MCF 10A (cell line): ENCODE data around the gene ACKR4. TPM values are rescaled to one million over a fixed set of nuclear protein-coding genes. Genes with fewer than 3 reads are reported as not detected.

ENCODE experiments used
- BruUV-seq: library from RNA; stranded (reverse); fragments of 400-500 nt; replicated peaks from 2 replicates; lab custom pipeline; 2021; lab: Mats Ljungman, UMichigan
- CTCF ChIA-PET: fragments of 300-600 bp; sonication (Branson Sonifier 250); formaldehyde crosslinking; extraction: SDS; loops from one replicate; lab custom pipeline; 2021; ENCODE audit warnings: antibody characterized with exemption, inconsistent platforms; lab: Yijun Ruan, JAX
- POLR2A ChIA-PET: fragments of 300-600, 350-650 bp; sonication (Branson Sonifier 250); formaldehyde crosslinking; extraction: SDS; loops from one replicate; lab custom pipeline; 2020; ENCODE audit warnings: antibody characterized with exemption, inconsistent platforms; lab: Yijun Ruan, JAX
- DNase-seq: peaks from one replicate; pipeline ENCODE4 v3.0.0-alpha.2; 2018; ENCODE audit not compliant: unreplicated experiment
- H3K27ac Mint-ChIP-seq: one replicate; pipeline ENCODE4 v1.8.0; 2022; ENCODE audit warnings: mild to moderate bottlenecking, low read depth, mixed read lengths; ENCODE audit not compliant: unreplicated experiment
- H3K27me3 Mint-ChIP-seq: one replicate; pipeline ENCODE4 v1.8.0; 2022; ENCODE audit warnings: mixed read lengths; ENCODE audit not compliant: insufficient read depth, unreplicated experiment
- H3K36me3 Mint-ChIP-seq: one replicate; pipeline ENCODE4 v1.8.0; 2022; ENCODE audit warnings: mild to moderate bottlenecking, moderate library complexity, mixed read lengths; ENCODE audit not compliant: insufficient read depth, unreplicated experiment
- H3K4me1 Mint-ChIP-seq: one replicate; pipeline ENCODE4 v1.8.0; 2022; ENCODE audit warnings: mixed read lengths; ENCODE audit not compliant: insufficient read depth, unreplicated experiment
- H3K4me3 Mint-ChIP-seq: one replicate; pipeline ENCODE4 v1.8.0; 2022; ENCODE audit warnings: mild to moderate bottlenecking, moderate library complexity, mixed read lengths; ENCODE audit not compliant: unreplicated experiment
- H3K9me3 Mint-ChIP-seq: one replicate; pipeline ENCODE4 v1.8.0; 2022; ENCODE audit warnings: mixed read lengths; ENCODE audit not compliant: unreplicated experiment
- CTCF ChIP-seq: fragments of 200-600 bp; IDR thresholded peaks from one replicate; pipeline ENCODE4 v1.8.0; 2022; ENCODE audit warnings: antibody characterized with exemption, mild to moderate bottlenecking; ENCODE audit not compliant: unreplicated experiment
- intact Hi-C: fragments of 100-400 bp; cut with micrococcal nuclease; formaldehyde crosslinking; loops from 2 replicates; pipeline ENCODE4 v1.14.1; 2022
- total RNA-seq: library from RNA; stranded (reverse); gene quantifications from 2 replicates; pipeline ENCODE4 v1.2.3, GENCODE V29; 2022

Gene ACKR4
- total RNA-seq, 1 experiment from 2014 or later: not detected

GRCh38 chr3:132642539-132642847, 45.4 kb downstream of the ACKR4 start:
- CTCF ChIA-PET: interaction anchor here (0.8 to 6.8 kb wide), 25 partner anchors 11 to 290 kb away, joined by 3 to 284 read pairs (median 6); partner anchors contain the start of genes ACAD11 and UBA5
- Mint-ChIP-seq H3K27me3 (no peaks in the 10 kb centered on the region), H3K4me3 (no peak overlapping the region), H3K9me3 (no peaks in the 10 kb centered on the region), H3K27ac (no peak overlapping the region), H3K4me1 (peaks cover 6% of the 10 kb centered on the region), H3K36me3 (peaks cover 14% of the 10 kb centered on the region)
- intact Hi-C loops: loop anchor here (1.0 to 5.0 kb wide), 3 partner anchors 106 to 290 kb away; partner anchors contain the start of gene DNAJC13
- no peak for TF ChIP-seq CTCF
- POLR2A ChIA-PET: interaction anchor here (0.8 to 2.3 kb wide), 4 partner anchors 17 to 108 kb away, joined by 3 to 9 read pairs (median 4); partner anchors contain the start of gene ACAD11
- DNase-seq: no peak
- no TSS peak for BruUV-seq

- H3K4me1 Mint-ChIP-seq: peaks cover 6% of the 10 kb centered on the region
- H3K27ac Mint-ChIP-seq: no peak overlapping the region
- no peaks in the 10 kb centered on the region for H3K9me3 Mint-ChIP-seq
- no peak overlapping the region for H3K4me3 Mint-ChIP-seq
- no peak for DNase-seq
- ChIA-PET POLR2A (interaction anchor here (0.7 to 2.3 kb wide), 3 partner anchors 74 to 107 kb away, joined by 4 to 9 read pairs (median 4); no protein-coding TSS in a partner anchor), CTCF (interaction anchor here (0.6 to 6.8 kb wide), 24 partner anchors 10 to 296 kb away, joined by 3 to 284 read pairs (median 6); partner anchors contain the start of genes ACAD11 and UBA5)
- no peak for TF ChIP-seq CTCF
- intact Hi-C loops: loop anchor here (2.0 to 5.0 kb wide), 2 partner anchors 226 to 291 kb away; partner anchors contain the start of gene DNAJC13
- no TSS peak for BruUV-seq
- H3K27me3 Mint-ChIP-seq: no peaks in the 10 kb centered on the region
- peaks cover 14% of the 10 kb centered on the region for H3K36me3 Mint-ChIP-seq
Observed at GRCh38 chr3:132643366-132643765, 46.3 kb downstream of the ACKR4 start.

- no peaks in the 10 kb centered on the region for H3K9me3 Mint-ChIP-seq
- DNase-seq: no peak
- intact Hi-C loops: no loop called here
- peaks cover 6% of the 10 kb centered on the region for H3K36me3 Mint-ChIP-seq
- ChIA-PET POLR2A (interaction anchor here (0.8 to 1.0 kb wide), 3 partner anchors 9 to 16 kb away, joined by 3 to 6 read pairs (median 3); partner anchors contain the start of gene UBA5), CTCF (interaction anchor here (0.8 to 4.6 kb wide), 2 partner anchors 109 to 296 kb away, joined by 5 to 60 read pairs; no protein-coding TSS in a partner anchor)
- TF ChIP-seq CTCF: no peak
- no peak overlapping the region for H3K27ac Mint-ChIP-seq
- no peaks in the 10 kb centered on the region for H3K27me3 Mint-ChIP-seq
- peaks cover 6% of the 10 kb centered on the region for H3K4me1 Mint-ChIP-seq
- no peak overlapping the region for H3K4me3 Mint-ChIP-seq
- no TSS peak for BruUV-seq
Observed at GRCh38 chr3:132645058-132645457, 48.0 kb downstream of the ACKR4 start.

- POLR2A ChIA-PET: no interaction called here
- no peak overlapping the region for H3K27ac Mint-ChIP-seq
- H3K27me3 Mint-ChIP-seq: no peaks in the 10 kb centered on the region
- no peaks in the 10 kb centered on the region for H3K9me3 Mint-ChIP-seq
- no peaks in the 10 kb centered on the region for H3K36me3 Mint-ChIP-seq
- no peak for TF ChIP-seq CTCF
- CTCF ChIA-PET: interaction anchor here (1.1 kb wide), 1 partner anchor 9 kb away, joined by 8 read pairs; no protein-coding TSS in a partner anchor
- BruUV-seq: no TSS peak
- H3K4me3 Mint-ChIP-seq: no peak overlapping the region
- H3K4me1 Mint-ChIP-seq: peaks cover under 1% of the 10 kb centered on the region
- no peak for DNase-seq
- intact Hi-C loops: no loop called here
Observed at GRCh38 chr3:132650153-132650552, 53.1 kb downstream of the ACKR4 start.

Other genes starting within 250 kb of the ACKR4 start
- gene DNAJC13, start 179.8 kb upstream of the ACKR4 start, total RNA-seq: 33.0 TPM in 2 replicates
- gene ACAD11, start 62.5 kb downstream of the ACKR4 start, total RNA-seq: 30.9 and 31.9 TPM in 2 replicates
- 47.7 and 50.0 TPM in 2 replicates for gene UBA5, start 63.1 kb downstream of the ACKR4 start, total RNA-seq
- gene NPHP3, start 125.1 kb downstream of the ACKR4 start, total RNA-seq: 14.4 and 21.8 TPM in 2 replicates